NCI-H2227 treated with DMSO at 0.1 percent for 48 hours (cell line): ENCODE data around the gene LTV1.
"Not testable (repeated sequence)": the region's sequence is repeated elsewhere in the genome, so short reads cannot be mapped to it uniquely, and the experiment has no call there.

ENCODE experiments used
- DNase-seq: peaks from one replicate; lab custom pipeline; 2025; lab: John Stamatoyannopoulos, UW

The LTV1 gene

DNA sequence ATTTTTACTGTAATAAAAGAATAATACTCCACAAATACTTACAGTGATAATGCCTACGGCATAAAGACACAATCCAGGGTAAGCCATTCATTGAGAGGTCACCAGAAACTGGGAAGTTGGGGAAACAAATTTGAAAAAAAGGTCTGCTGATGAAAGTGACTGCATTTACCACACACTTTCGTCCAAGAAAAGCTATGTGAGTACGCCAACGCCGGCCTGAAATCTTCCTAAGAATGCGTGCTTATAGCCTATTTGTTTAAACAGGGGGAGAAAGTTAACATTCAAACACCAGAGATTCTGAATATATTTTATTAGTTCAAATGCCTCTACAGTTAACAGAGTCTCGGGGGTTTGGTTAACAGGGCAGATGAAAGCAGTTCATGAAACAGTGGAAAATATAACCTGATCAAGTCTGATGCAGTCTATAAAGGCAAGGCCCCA lies 657 bp upstream of the LTV1 start:
- peak; percentile 90 for DNase-seq

DNA sequence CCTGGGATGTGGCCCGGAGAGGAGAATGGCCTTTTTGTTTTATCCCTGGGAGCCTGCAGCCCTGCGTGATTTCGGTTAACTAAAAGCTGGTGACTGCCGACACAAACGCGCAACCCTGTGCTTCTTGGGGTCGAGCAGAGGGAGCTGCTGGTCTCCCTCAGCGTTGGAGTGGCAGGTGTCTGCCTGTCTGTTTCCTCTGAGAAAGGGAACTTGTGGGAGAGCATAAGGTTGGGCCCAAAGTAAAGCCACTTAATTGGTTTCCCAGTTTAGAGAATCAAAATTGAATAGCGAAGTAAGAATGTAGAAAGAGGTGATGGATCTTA lies 500 bp downstream of the LTV1 start:
- peak; percentile 2 for DNase-seq

DNA sequence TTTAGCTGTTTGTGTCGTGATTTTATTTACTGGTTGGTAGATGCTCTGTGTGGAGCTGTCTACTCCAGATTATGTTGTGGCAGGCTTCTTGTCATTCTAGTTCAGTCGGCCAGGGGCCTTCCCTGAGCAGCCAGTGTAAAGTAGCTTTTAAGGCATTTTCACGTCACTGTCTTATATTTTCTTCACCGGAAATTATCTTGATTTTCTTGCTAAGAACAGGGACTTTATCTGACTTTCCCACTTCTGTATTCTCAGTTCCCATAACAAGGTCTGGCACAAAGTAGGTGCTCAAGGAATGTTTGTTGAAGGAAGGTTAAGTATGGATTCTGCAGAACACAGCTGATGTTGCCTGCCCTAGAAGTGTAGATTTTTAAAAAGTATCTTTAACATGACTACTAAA lies 868 bp downstream of the LTV1 start:
- DNase-seq, result no peak

DNA sequence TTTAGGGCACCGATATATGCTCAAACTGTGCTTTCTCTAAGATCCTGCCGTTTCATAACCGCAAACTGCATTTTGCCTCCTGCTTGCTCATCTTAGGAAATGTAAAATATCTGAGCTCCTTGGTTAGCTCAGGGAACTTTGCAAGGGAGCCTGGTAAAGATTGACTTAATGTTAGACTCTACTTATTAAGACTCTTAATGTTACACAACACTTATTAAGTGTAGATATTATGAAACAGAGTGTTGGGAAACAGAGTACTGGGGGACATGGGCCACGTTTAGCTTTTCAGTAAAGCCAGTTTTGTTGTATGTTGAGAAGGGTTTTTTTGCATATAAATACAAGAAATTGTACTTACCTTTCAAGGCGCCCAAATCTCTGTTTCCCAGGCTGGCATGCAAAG lies 1.9 kb downstream of the LTV1 start:
- no peak for DNase-seq

DNA sequence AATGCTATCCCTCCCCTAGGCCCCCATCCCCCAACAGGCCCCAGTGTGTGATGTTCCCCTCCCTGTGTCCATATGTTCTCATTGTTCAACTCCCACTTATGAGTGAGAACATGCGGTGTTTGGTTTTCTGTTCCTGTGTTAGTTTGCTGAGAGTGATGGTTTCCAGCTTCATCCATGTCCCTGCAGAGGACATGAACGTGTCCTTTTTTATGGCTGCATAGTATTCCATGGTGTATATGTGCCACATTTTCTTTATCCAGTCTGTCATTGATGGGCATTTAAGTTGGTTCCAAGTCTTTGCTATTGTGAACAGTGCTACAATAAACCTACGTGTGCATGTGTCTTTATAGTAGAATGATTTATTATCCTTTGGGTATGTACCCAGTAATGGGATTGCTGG lies 8.6 kb downstream of the LTV1 start:
- not testable (repeated sequence) for DNase-seq

DNA sequence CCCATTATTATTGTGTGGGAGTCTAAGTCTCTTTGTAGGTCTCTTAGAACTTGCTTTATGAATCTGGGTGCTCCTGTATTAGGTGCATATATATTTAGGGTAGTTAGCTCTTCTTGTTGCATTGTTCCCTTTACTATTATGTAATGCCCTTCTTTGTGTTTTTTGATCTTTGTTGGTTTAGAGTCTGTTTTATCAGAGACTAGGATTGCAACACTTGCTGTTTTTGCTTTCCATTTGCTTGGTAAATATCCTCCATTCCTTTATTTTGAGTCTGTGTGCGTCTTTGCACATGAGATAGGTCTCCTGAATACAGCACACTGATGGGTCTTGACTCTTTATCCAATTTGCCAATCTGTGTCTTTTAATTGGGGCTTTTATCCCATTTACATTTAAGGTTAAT lies 11.9 kb downstream of the LTV1 start:
- DNase-seq, result not testable (repeated sequence)

DNA sequence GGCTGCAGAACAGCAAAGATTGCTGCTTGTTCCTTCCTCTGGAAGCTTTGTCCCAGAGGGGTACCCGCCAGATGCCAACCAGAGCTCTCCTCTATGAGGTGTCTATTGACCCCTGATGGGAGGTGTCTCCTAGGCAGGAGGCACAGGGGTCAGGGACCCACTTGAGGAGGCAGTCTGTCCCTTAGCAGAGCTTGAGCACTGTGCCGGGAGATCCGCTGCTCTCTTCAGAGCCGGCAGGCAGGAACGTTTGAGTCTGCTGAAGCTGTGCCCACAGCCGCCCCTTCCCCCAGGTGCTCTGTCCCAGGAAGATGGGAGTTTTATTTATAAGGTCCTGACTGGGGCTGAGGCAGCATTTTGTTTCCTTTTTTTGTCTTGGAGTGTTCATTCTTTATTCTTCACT lies 13.6 kb downstream of the LTV1 start:
- not testable (repeated sequence) for DNase-seq

DNA sequence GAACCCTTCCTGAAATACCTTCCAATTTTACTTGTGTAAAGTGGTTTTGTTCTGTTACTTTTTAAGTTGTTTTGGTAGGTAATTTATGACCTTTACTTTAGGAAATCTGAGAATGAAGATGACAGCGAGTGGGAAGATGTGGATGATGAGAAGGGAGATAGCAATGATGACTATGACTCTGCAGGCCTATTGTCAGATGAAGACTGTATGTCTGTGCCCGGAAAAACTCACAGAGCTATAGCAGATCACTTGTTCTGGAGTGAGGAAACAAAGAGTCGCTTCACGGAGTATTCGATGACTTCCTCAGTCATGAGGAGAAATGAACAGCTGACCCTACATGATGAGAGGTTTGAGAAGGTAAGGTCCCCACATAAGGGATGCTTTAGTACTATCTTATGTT lies 14.5 kb downstream of the LTV1 start:
- no peak for DNase-seq

DNA sequence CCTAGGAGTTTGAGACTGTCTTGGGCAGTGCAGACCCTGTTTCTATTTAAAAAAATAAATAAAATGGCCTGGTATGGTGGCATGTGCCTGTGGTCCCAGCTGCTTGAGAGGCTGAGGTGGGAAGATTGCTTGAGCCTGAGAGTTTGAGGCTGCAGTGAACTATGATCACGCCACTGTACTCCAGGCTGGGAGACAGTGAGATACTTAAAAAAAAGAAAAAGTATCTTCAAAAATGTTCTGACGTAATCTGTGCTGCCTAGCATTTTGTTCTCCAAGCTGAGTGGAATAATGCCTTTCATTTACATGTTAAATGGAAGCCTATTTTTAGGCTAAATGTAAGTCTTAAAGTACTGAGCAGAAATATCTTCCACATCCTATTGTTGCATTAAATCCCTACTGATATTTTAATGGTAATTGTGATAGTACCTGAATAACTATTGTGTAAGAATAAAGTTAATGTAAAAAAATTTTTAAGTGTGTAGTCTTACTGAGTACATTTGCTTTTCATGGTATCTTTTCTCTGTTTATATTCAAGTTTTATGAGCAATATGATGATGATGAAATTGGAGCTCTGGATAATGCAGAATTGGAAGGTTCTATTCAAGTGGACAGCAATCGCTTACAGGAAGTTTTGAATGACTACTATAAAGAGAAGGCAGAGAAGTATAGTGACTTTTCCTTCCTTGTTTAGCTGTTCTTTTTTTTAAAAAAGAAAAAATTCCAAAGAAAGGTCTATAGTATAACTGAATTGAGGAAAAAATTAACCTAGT lies 16.9 kb downstream of the LTV1 start:
- no peak for DNase-seq

DNA sequence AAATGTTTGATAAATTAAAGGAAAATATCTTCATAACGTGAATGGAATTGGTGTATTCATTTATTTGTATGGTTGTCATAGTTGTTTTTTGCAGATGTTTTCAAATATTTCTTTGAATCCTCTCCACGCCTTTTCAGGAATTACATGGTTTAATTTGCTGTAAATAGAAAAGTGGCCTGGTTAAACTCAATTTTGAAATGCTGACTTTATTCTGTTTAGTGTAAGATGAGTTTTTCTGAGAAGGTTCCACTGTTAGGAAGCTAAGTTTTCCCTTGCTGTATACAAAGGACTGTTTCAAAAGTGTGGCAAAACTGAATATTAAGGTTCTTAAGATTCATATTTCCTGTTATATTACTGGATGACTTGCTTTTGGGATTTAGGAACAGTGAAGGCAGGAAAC lies 20.6 kb downstream of the LTV1 start:
- no peak for DNase-seq

DNA sequence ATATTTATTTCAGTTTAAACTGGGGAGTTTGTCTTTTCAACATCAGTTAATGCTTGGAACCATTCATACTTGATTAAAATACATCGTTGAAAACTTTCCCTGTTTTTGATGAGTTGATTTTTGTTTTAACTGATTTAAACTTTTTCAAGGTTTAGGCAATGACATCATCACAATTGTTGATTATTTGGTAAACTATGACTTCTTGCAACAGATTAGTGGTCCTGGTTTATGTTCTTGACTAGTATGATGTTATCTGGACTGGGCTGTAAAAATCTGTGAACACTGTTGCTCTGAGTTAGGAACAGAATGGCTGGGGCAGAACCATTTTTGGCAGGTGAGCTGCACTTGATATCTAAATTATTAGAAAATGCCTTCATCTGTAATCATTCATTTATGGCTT lies 21.1 kb downstream of the LTV1 start, which contains the start of gene ZC2HC1B:
TSS of gene ZC2HC1B (plus strand) at position 241 of the 400 bp plus-strand sequence. CDS start at position 307, 66 bp downstream.
- no peak for DNase-seq

DNA sequence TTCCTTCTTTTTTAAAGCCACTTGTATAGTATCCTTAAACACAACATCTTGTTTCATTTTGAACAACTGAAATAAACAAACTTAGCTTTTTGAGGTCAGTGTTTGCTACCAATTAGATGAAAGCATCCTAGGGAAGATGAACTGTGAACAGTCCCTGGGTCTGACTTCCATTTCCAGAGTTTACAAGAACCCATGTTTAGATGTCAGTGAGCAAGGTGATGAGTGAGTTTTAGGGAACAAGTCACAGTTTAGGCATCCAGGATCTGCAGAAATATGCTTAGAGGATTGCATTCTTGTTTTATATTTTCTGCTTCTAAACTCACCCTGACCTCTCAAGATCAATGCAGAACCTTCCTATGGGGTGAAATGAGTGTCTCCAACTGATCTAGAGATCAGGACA lies 24.1 kb downstream of the LTV1 start:
- no peak for DNase-seq

DNA sequence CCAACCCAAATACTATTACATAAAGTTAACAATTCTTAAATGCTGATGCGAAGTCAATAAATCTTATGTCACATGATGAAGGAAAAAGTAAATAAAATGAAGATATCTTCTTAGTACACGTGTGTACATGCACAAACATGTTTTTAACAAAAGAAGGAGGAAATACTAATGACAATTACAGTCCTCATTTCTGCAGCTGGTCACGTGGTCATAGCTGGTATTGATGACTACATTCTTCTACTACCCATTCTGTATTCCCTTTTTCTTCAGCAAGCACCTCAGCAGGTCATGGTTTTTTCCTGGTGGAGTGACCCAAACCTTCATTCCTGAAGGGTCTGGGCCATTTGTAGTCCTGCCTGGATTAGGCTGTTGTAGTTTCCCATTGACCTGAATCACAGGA lies 25.7 kb downstream of the LTV1 start:
- DNase-seq, result not testable (repeated sequence)

DNA sequence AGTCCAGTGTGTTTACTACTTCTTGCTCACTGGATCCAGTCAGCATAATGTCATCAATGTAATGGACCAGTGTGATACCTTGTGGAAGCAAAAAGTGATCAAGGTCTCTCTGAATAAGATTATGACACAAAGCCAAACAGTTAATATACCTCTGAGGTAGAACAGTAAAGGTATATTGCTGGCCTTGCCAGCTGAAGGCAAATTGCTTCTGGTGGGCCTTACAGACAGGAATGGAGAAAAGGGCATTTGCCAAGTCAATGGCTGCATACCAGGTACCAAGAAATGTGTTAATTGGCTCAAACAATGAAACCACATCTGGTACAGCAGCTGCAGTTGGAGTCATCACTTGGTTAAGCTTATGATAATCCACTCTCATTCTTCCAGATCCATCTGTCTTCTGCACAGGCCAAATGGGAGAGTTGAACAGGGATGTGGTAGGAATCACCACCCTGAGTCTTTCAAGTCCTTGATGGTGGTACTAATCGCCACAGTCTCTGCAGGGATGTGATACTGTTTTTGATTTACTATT lies 28.1 kb downstream of the LTV1 start:
- DNase-seq, result not testable (repeated sequence)

DNA sequence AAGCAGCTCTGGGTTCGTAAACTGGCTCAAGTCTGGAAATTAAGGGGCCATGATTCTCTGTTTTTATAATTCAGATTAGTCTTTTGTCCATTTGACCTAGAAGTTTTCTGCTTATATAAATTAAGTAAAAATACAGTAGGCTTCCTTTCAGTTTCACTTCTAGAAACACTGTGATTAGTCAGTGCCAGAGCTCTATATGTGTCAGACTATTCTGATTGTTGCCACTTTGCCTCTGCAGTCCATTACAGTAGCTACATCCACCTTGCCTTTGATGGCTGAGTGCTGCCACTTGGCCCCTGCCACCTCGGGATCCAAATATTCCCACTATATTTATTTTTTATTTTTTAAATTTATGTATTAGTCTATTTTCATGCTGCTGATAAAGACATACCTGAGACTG lies 29.1 kb downstream of the LTV1 start:
- DNase-seq, result no peak

DNA sequence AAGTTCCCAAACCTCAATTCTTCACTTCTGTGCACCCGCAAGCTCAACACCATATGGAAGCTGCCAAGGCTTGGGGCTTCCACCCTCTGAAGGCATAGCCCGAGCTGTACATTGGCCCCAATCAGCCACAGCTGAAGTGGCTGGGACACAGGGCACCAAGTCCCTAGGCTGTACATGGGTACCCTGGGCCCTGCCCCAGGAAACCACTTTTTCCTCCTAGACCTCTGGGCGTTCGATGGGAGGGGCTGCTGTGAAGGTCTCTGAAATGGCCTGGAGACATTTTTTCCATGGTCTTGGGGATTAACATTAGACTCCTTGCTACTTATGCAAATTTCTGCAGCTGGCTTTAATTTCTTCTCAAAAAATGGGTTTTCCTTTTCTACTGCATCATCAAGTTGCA lies 30.5 kb downstream of the LTV1 start:
- DNase-seq, result not testable (repeated sequence)

DNA sequence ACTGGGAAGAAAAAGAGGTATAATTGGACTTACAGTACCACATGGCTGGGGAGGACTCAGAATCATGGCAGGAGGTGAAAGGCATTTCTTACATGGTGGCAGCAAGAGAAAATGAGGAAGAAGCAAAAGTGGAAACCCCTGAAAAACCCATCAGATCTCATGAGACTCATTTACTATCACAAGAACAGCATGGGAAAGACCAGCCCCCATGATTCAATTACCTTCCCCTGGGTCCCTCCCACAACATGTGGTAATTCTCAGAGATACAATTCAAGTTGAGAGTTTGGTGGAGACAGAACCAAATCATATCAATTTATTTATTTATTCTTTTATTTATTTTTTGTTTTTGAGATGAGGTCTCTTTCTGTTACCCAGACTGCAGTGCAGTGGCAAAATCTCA lies 31.4 kb downstream of the LTV1 start:
- not testable (repeated sequence) for DNase-seq

DNA sequence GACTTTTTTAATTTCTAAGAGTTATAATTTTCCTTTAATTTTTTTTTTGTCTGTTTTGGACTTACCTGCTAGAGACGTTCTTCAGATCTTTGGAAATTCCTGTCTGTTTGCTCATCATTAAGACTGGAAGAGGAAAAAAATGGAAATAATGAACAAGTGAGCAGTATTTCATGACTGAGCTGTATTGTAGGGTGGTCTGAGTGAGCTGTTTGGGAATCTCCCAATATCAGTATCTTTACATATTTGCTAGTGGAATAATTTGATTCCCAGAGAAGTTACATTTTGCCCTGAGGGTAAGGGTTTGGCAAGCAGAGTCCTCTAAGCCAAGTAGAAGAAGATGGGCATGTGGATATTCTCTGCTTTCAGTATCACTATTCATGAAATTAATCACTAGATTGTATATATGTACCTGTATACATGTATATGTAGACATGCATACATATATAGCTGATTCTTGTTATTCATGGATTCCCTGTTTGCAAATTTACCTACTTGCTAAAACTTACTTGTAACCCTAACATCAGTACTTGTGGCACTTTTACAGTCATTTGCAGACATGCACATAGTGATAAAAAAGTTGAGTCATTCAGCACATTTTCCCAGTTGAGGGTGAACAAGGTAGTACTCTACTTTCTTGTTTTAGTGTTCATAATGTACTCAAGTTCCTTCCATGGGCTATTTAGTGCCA lies 34.6 kb downstream of the LTV1 start:
- no peak for DNase-seq

DNA sequence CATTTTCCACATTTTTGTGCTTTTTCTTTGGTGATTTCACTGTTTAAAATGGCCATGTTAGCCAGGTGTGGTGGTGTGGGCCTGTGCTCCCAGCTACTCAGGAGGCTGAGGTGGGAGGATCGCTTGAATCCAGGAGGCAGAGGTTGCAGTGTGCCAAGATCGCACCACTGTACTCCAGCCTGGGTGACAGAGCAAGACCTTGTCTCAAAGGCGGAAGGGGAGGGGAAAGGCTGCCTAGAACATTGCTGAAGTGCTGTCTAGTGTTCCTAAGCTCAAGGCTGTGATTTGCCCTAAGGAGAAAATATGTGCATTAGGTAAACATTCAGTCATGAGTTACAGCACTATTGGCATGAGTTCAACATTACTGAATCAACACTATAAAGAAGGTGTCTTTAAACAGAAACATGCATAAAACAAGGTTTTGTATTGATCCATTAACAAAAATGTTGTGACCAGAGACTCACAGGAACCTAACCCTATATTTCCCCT lies 35.2 kb downstream of the LTV1 start:
- DNase-seq, result no peak

DNA sequence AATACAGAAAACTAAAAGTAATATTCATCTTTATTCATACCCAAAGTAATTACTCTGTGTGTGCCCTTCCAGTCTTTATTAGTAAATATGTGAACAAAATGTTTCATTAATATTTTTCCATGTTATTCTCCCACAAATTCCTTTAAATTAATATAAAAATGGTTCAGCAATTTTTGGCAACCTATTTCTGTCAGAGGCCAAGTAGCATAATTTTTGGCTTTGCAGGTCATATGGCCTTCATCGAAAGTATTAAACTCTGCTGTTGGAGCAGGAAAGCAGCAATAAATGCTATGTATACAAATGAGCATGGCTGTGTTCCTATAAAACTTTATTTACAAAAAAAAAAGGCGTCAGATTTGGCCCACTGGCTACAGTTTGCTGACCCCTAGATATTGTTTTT lies 37.3 kb downstream of the LTV1 start:
- no peak for DNase-seq

DNA sequence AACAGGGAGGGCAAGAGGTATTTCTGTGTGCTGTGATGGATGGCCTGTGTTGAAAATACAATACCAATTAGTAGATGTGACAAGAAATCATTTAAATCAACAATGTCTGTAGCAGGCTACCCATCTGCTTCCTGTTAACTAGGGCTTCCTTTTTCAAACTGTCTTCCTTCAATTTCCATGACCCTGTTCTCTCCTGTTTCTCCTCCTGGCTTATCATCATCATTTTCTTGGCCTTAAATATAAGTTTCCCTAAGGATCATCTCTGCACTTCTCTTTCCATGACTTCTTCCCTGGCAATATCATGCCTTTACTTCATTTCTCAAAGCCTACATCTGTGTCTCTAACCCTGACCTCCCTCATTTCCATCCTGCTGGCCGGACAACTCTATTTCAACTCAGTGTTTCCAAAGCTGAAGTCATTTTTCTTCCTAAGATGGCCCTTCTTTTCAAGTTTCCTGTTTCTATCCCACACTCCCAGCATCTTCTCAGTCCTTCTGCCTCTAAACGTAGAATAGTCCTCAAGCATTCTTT lies 39.3 kb downstream of the LTV1 start:
- no peak for DNase-seq

DNA sequence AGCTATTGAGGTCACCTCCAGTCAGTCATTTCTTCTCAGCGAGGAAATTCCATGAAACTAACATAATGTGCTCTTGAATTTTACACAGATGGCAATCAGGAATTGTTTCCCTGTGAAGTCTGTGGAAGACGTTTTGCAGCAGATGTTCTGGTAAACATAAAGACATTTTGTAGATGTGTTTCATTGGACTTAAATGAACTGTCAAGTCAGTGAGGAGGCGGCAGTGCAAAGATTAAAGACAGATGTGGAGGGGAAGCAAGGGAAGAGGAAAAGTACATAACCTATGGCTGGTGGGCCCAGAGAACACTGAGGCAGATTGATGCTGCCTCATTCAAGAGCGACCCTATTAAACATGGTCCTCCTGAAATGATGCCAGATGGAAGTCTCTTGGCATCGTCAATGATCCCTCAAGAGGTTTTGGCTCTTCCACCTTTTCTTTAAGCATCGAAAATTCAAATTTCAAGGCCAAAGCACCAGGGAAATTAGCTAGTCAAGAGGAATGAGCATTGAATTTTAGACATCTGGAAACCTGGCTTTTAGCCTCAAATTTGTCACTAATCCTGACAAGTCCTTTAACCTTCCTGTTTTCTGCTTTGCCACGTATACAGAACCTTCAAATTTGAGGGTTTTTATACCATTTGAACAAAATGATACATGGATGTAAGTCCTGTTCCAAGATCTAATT lies 41.2 kb downstream of the LTV1 start:
- no peak for DNase-seq
